CD14-positive monocyte (primary cell): Measurements from ENCODE around the gene KRTAP4-6. TPM values are rescaled to one million over a fixed set of nuclear protein-coding genes. Genes with fewer than 3 reads are reported as not detected.

ENCODE experiments used
- DNase-seq, 3 donors: peaks; one replicate each; pipeline ENCODE4 v3.0.0-alpha.2; 2011 to 2022
- H2AFZ ChIP-seq: 2 replicates; pipeline ENCODE4 v1.6.0; 2012; ENCODE audit warnings: mild to moderate bottlenecking, low read depth, low read length, inconsistent platforms; ENCODE audit not compliant: insufficient read depth, poor library complexity, severe bottlenecking
- H3K27ac ChIP-seq, 2 donors: 1 replicate in 1 of 2; 2 replicates in 1 of 2; pipeline ENCODE4 v1.5.1; 2012 to 2013; ENCODE audit warnings: low read length in 2 of 2, control low read depth in 1 of 2, inconsistent platforms in 1 of 2, low read depth in 1 of 2, mild to moderate bottlenecking in 1 of 2
- H3K27me3 ChIP-seq, 2 donors: one replicate each; pipeline versions ENCODE4 v1.6.0 to v1.6.1; 2011 to 2013; ENCODE audit warnings: low read length in 2 of 2; ENCODE audit not compliant: control insufficient read depth in 2 of 2, insufficient read depth in 2 of 2
- H3K36me3 ChIP-seq, 2 donors: replicated peaks in 1 of 2; 1 replicate in 1 of 2; 2 replicates in 1 of 2; pipeline versions ENCODE4 v1.5.1 to v1.6.1; 2012 to 2013; ENCODE audit warnings: low read length in 2 of 2, control low read depth in 1 of 2, inconsistent platforms in 1 of 2, mild to moderate bottlenecking in 1 of 2; ENCODE audit not compliant: insufficient read depth in 2 of 2, control insufficient read depth in 1 of 2
- H3K4me1 ChIP-seq, 2 donors: 1 replicate in 1 of 2; 2 replicates in 1 of 2; pipeline versions ENCODE4 v1.5.1 to v1.6.1; 2012 to 2013; ENCODE audit warnings: low read length in 2 of 2, control low read depth in 1 of 2, inconsistent platforms in 1 of 2, mild to moderate bottlenecking in 1 of 2, moderate library complexity in 1 of 2; ENCODE audit not compliant: insufficient read depth in 2 of 2, control insufficient read depth in 1 of 2
- H3K4me2 ChIP-seq: replicated peaks from 2 replicates; pipeline ENCODE3; 2012; ENCODE audit warnings: low read length, moderate library complexity, mild to moderate bottlenecking; ENCODE audit not compliant: poor library complexity, severe bottlenecking; ENCODE audit errors: extremely low read depth
- H3K4me3 ChIP-seq, 3 experiments: fragments of 200-600 bp in 1 of 3; sonication (generic) in 1 of 3; replicated peaks in 1 of 3; 1 replicate in 2 of 3; 2 replicates in 1 of 3; pipeline ENCODE4 v1.5.1; 2011 to 2013; ENCODE audit warnings: low read length in 3 of 3, mild to moderate bottlenecking in 3 of 3, control low read depth in 2 of 3, low read depth in 2 of 3, inconsistent platforms in 1 of 3, moderate library complexity in 1 of 3
- H3K79me2 ChIP-seq: 2 replicates; pipeline ENCODE4 v1.6.0; 2012; ENCODE audit warnings: mild to moderate bottlenecking, control low read depth, inconsistent platforms, low read length, moderate library complexity; ENCODE audit not compliant: insufficient read depth
- H3K9ac ChIP-seq: 2 replicates; pipeline ENCODE4 v1.6.0; 2017; ENCODE audit warnings: low read length, mild to moderate bottlenecking; ENCODE audit not compliant: insufficient read depth, poor library complexity, severe bottlenecking
- H3K9me3 ChIP-seq, 2 donors: replicated peaks in 1 of 2; 1 replicate in 1 of 2; 2 replicates in 1 of 2; pipeline versions ENCODE4 v1.5.1 to v1.6.1; 2012 to 2013; ENCODE audit warnings: low read length in 2 of 2, control low read depth in 1 of 2; ENCODE audit not compliant: control insufficient read depth in 1 of 2, insufficient read depth in 1 of 2
- H4K20me1 ChIP-seq: 2 replicates; pipeline ENCODE4 v1.6.0; 2012; ENCODE audit warnings: mild to moderate bottlenecking, low read length, control low read depth, moderate library complexity; ENCODE audit not compliant: insufficient read depth
- H3K27ac Mint-ChIP-seq, 7 donors: one replicate each; pipeline ENCODE4 v1.8.0; 2020; ENCODE audit warnings: mild to moderate bottlenecking in 7 of 7, mixed read lengths in 7 of 7, moderate library complexity in 6 of 7, inconsistent platforms in 2 of 7
- H3K27me3 Mint-ChIP-seq, 3 donors: one replicate each; pipeline ENCODE4 v1.8.0; 2021 to 2022; ENCODE audit warnings: low read depth in 3 of 3, mild to moderate bottlenecking in 3 of 3, mixed read lengths in 3 of 3, moderate library complexity in 3 of 3, inconsistent platforms in 1 of 3
- H3K36me3 Mint-ChIP-seq, 2 donors: one replicate each; pipeline ENCODE4 v1.8.0; 2020; ENCODE audit warnings: mixed read lengths in 2 of 2, inconsistent platforms in 1 of 2, mild to moderate bottlenecking in 1 of 2
- H3K4me1 Mint-ChIP-seq: one replicate; pipeline ENCODE4 v1.8.0; 2020; ENCODE audit warnings: mild to moderate bottlenecking, mixed read lengths
- H3K4me3 Mint-ChIP-seq, 2 donors: one replicate each; pipeline ENCODE4 v1.8.0; 2020; ENCODE audit warnings: mild to moderate bottlenecking in 2 of 2, mixed read lengths in 2 of 2, moderate library complexity in 1 of 2
- H3K9me3 Mint-ChIP-seq, 7 donors: one replicate each; pipeline ENCODE4 v1.8.0; 2020 to 2022; ENCODE audit warnings: mixed read lengths in 7 of 7, mild to moderate bottlenecking in 6 of 7, moderate library complexity in 6 of 7, inconsistent platforms in 2 of 7
- WGBS: methylation state at CpG from one replicate; pipeline ENCODE4 v1.1.5; 2013; ENCODE audit warnings: missing lambda C conversion rate; ENCODE audit not compliant: insufficient coverage; 5-methylcytosine and 5-hydroxymethylcytosine counted together
- intact Hi-C, 2 donors: fragments of 100-400 bp; cut with micrococcal nuclease; formaldehyde crosslinking; loops; one replicate each; pipeline versions ENCODE4 v1.15.0 to v1.15.1; 2023
- polyA plus RNA-seq, 3 donors: library from polyadenylated mRNA; depleted of rRNA in 1 of 3; unstranded in 2 of 3; stranded (reverse) in 1 of 3; fragments of 300-500 nt in 2 of 3; fragments of >200 nt in 1 of 3; fragmentation: Illumina TruSeq in 2 of 3; gene quantifications; 1 replicate in 2 of 3; 2 replicates in 1 of 3; pipeline ENCODE4 v1.2.3, GENCODE V29; 2012 to 2021
- TF ChIP-seq, protein P1 (sequence below): fragments of 200-600 bp; IDR thresholded peaks from one replicate; pipeline ENCODE4 v1.8.0; 2022; ENCODE audit warnings: antibody characterized with exemption, mild to moderate bottlenecking

The KRTAP4-6 gene
- polyA plus RNA-seq, 3 donors = not detected

DNA sequence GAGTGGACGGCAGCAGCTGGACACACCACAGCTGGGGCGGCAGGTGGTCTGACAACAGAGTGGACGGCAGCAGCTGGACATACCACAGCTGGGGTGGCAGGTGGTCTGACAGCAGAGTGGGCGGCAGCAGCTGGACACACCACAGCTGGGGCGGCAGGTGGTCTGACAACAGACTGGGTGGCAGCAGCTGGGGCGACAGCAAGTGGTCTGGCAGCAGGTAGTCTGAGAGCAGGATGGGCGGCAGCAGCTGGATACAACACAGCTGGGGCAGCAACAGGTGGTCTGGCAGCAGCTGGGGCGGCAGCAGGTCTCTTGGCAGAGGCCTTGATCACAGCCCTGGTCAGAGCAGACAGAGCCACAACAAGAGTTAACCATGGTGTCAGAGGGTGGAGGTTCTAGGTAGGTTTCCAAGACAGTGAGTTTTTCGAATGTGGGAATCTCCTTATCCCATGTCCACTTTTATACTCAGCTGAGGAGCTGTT lies 44.2 kb upstream of the KRTAP4-6 start, which contains the start of gene KRTAP4-1:
Gene KRTAP4-1 (minus strand): TSS at position 432 of the 482 bp plus-strand sequence. CDS start 57 bp downstream, at position 375.
- TF ChIP-seq, protein P1, sequence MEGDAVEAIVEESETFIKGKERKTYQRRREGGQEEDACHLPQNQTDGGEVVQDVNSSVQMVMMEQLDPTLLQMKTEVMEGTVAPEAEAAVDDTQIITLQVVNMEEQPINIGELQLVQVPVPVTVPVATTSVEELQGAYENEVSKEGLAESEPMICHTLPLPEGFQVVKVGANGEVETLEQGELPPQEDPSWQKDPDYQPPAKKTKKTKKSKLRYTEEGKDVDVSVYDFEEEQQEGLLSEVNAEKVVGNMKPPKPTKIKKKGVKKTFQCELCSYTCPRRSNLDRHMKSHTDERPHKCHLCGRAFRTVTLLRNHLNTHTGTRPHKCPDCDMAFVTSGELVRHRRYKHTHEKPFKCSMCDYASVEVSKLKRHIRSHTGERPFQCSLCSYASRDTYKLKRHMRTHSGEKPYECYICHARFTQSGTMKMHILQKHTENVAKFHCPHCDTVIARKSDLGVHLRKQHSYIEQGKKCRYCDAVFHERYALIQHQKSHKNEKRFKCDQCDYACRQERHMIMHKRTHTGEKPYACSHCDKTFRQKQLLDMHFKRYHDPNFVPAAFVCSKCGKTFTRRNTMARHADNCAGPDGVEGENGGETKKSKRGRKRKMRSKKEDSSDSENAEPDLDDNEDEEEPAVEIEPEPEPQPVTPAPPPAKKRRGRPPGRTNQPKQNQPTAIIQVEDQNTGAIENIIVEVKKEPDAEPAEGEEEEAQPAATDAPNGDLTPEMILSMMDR = no peak
- Histone ChIP-seq H3K9me3 (no peaks in the 10 kb centered on the region), H2AFZ (no peak within 1 kb of the TSS), H3K4me2 (no peak within 1 kb of the TSS), H3K4me3 (no peak within 1 kb of the TSS), H3K79me2 (no peaks in the 10 kb centered on the region), H3K27me3 (peaks cover 0 to 3% of the 10 kb centered on the region in 2 donors), H3K36me3 (no peaks in the 10 kb centered on the region), H3K9ac (no peak within 1 kb of the TSS), H4K20me1 (no peaks in the 10 kb centered on the region), H3K4me1 (no peaks in the 10 kb centered on the region), H3K27ac (no peak within 1 kb of the TSS)
- no peaks in the 10 kb centered on the region for H3K4me1 Mint-ChIP-seq
- H3K27ac Mint-ChIP-seq = no peak within 1 kb of the TSS
- peaks cover 6 to 8% (median 8%) of the 10 kb centered on the region in 3 donors for H3K27me3 Mint-ChIP-seq
- no peaks in the 10 kb centered on the region for H3K36me3 Mint-ChIP-seq
- peaks cover 0 to 2% (median 0%) of the 10 kb centered on the region in 7 donors for H3K9me3 Mint-ChIP-seq
- WGBS = 93% methylated on average over 8 of the region's 9 CpGs
- H3K4me3 Mint-ChIP-seq = no peak within 1 kb of the TSS
- intact Hi-C loops = no loop called here
- DNase-seq = no peak

DNA sequence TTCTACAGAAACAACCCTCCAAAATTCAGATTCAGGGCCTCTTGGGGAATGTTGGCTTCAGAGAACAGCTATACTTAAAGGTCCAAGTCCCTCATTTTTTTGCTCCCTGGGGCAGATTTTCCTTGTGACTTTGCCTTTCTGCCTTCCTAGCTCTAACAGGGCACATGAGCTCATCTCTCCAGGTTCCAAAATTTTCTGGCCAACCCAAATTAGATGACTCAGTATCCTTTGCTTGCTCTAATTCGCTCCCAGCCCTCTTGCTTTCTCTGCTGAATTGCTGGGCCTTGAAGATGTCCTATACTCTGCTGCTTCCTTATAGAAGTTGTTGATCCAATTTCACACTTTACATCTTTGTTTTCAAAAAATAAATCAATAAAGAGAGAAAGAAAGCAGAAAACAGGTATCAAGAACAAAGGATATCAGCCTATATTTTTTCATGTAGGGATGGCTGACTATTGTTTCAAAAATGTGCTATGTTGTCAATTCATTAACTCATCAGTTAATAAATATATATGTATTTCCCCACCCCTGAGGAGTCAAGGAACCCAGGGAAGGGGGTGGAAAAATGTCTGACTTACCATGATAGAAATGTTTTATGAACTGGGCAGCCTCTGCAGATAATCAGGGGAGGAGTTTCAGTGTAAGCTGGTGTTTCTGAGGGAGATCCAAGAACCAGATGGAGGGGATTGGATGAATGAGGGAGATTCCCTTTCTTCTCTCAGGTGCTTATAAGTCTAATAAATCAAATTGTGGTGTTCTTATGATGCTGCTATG lies 38.7 kb upstream of the KRTAP4-6 start:
- H3K27ac ChIP-seq = no peak overlapping the region
- Mint-ChIP-seq H3K4me3 (no peak overlapping the region), H3K36me3 (no peaks in the 10 kb centered on the region), H3K9me3 (peaks cover 0 to 2% (median 0%) of the 10 kb centered on the region in 7 donors), H3K27me3 (peaks cover 0 to 4% (median 3%) of the 10 kb centered on the region in 3 donors), H3K4me1 (peaks cover 17% of the 10 kb centered on the region), H3K27ac (no peak overlapping the region)
- H3K79me2 ChIP-seq = no peaks in the 10 kb centered on the region
- no CpG with 5 or more reads among the region's 1 CpG for WGBS
- H3K27me3 ChIP-seq = no peaks in the 10 kb centered on the region
- TF ChIP-seq, protein P1 = no peak
- no peaks in the 10 kb centered on the region for H3K36me3 ChIP-seq
- no peak overlapping the region for H2AFZ ChIP-seq
- no peak overlapping the region for H3K4me2 ChIP-seq
- no peak for DNase-seq
- H4K20me1 ChIP-seq = no peaks in the 10 kb centered on the region
- H3K9ac ChIP-seq = no peak overlapping the region
- H3K9me3 ChIP-seq = no peaks in the 10 kb centered on the region
- intact Hi-C loops = no loop called here
- H3K4me3 ChIP-seq = no peak overlapping the region
- H3K4me1 ChIP-seq = peaks cover 0 to 10% of the 10 kb centered on the region in 2 donors
